IMR-90 (cell line): ENCODE measurements around the gene HOXD8. TPM values are rescaled to one million over a fixed set of nuclear protein-coding genes. Genes with fewer than 3 reads are reported as not detected.

Experiments used
- ATAC-seq: fragments of 200-7000 bp; cut with Tn5 transposase; 2 replicates; pipeline ENCODE4 v1.9.1; 2020; ENCODE audit warnings: low read depth, mild to moderate bottlenecking, moderate library complexity
- BruUV-seq: library from RNA; stranded (reverse); fragments of 400-500 nt; replicated peaks from 2 replicates; lab custom pipeline; 2021; lab: Mats Ljungman, UMichigan
- CTCF ChIA-PET: fragments of 300-600 bp; formaldehyde crosslinking; extraction: SDS; loops from one replicate; lab custom pipeline; 2021; ENCODE audit warnings: antibody characterized with exemption; lab: Yijun Ruan, JAX
- POLR2A ChIA-PET: fragments of 300-600 bp; sonication (Branson Sonifier 250); formaldehyde crosslinking; loops from one replicate; lab custom pipeline; 2022; ENCODE audit warnings: antibody characterized with exemption; ENCODE audit not compliant: unreplicated experiment; lab: Charles Lee
- DNase-seq: peaks from one replicate; pipeline ENCODE4 v3.0.0; 2013
- H2AFZ ChIP-seq: replicated peaks from 2 replicates; pipeline ENCODE3; 2013; ENCODE audit warnings: low read length, mild to moderate bottlenecking; ENCODE audit not compliant: poor library complexity
- H2AK5ac ChIP-seq: 2 replicates; pipeline ENCODE4 v1.6.1; 2013; ENCODE audit warnings: low read depth, low read length, inconsistent platforms
- H2AK9ac ChIP-seq: replicated peaks from 2 replicates; pipeline ENCODE3; 2013; ENCODE audit warnings: mild to moderate bottlenecking, low read depth, low read length, moderate library complexity; ENCODE audit not compliant: poor library complexity
- H2BK120ac ChIP-seq: 2 replicates; pipeline ENCODE4 v1.6.1; 2013; ENCODE audit warnings: low read depth, low read length, inconsistent platforms
- H2BK15ac ChIP-seq: 3 replicates; pipeline ENCODE4 v1.6.1; 2013; ENCODE audit warnings: low read depth, low read length, inconsistent platforms
- H2BK20ac ChIP-seq: 2 replicates; pipeline ENCODE4 v1.6.1; 2013; ENCODE audit warnings: low read depth, mild to moderate bottlenecking, inconsistent platforms, low read length, moderate library complexity
- H2BK5ac ChIP-seq: 2 replicates; pipeline ENCODE4 v1.6.1; 2013; ENCODE audit warnings: mild to moderate bottlenecking, low read depth, low read length, inconsistent platforms; ENCODE audit not compliant: poor library complexity, severe bottlenecking
- H3K14ac ChIP-seq: replicated peaks from 2 replicates; pipeline ENCODE4 v1.6.1; 2013; ENCODE audit warnings: low read depth, low read length, inconsistent platforms
- H3K18ac ChIP-seq: 2 replicates; pipeline ENCODE4 v1.6.1; 2013; ENCODE audit warnings: low read depth, low read length, control low read depth
- H3K23ac ChIP-seq: 2 replicates; pipeline ENCODE4 v1.6.1; 2013; ENCODE audit warnings: low read depth, low read length, inconsistent platforms
- H3K27ac ChIP-seq: 2 replicates; pipeline ENCODE4 v1.5.1; 2013; ENCODE audit warnings: mild to moderate bottlenecking, control low read depth, low read length; ENCODE audit not compliant: insufficient read depth
- H3K27me3 ChIP-seq: 2 replicates; pipeline ENCODE4 v1.6.1; 2013; ENCODE audit warnings: low read length; ENCODE audit not compliant: control insufficient read depth, insufficient read depth
- H3K36me3 ChIP-seq: 2 replicates; pipeline ENCODE4 v1.6.1; 2013; ENCODE audit warnings: low read length, mixed read lengths; ENCODE audit not compliant: control insufficient read depth, insufficient read depth
- H3K4ac ChIP-seq: 2 replicates; pipeline ENCODE4 v1.6.1; 2013; ENCODE audit warnings: low read depth, low read length, inconsistent platforms
- H3K4me1 ChIP-seq: 2 replicates; pipeline ENCODE4 v1.6.1; 2013; ENCODE audit warnings: low read length, mixed read lengths; ENCODE audit not compliant: control insufficient read depth, insufficient read depth
- H3K4me2 ChIP-seq: 2 replicates; pipeline ENCODE4 v1.6.1; 2013; ENCODE audit warnings: low read depth, mild to moderate bottlenecking, control low read depth, low read length, moderate library complexity
- H3K4me3 ChIP-seq: 2 replicates; pipeline ENCODE4 v1.5.1; 2013; ENCODE audit warnings: low read depth, mild to moderate bottlenecking, control low read depth, low read length, moderate library complexity; ENCODE audit not compliant: insufficient read depth
- H3K56ac ChIP-seq: 2 replicates; pipeline ENCODE4 v1.6.1; 2013; ENCODE audit warnings: low read length, inconsistent platforms; ENCODE audit not compliant: insufficient read depth; ENCODE audit errors: extremely low read depth
- H3K79me1 ChIP-seq, 2 experiments: 2 replicates each; pipeline ENCODE4 v1.6.1; 2013; ENCODE audit warnings: low read length in 2 of 2, inconsistent platforms in 1 of 2, low read depth in 1 of 2
- H3K9ac ChIP-seq: 2 replicates; pipeline ENCODE4 v1.6.1; 2013; ENCODE audit warnings: low read depth, low read length, control low read depth
- H3K9me1 ChIP-seq: 2 replicates; pipeline ENCODE4 v1.6.1; 2013; ENCODE audit warnings: low read length, inconsistent platforms; ENCODE audit not compliant: insufficient read depth
- H3K9me3 ChIP-seq: 2 replicates; pipeline ENCODE4 v1.6.1; 2013; ENCODE audit warnings: low read length; ENCODE audit not compliant: control insufficient read depth, insufficient read depth
- H4K20me1 ChIP-seq: 2 replicates; pipeline ENCODE4 v1.6.1; 2013; ENCODE audit warnings: low read length, inconsistent platforms; ENCODE audit not compliant: insufficient read depth
- H4K5ac ChIP-seq: 2 replicates; pipeline ENCODE4 v1.6.1; 2013; ENCODE audit warnings: mild to moderate bottlenecking, low read depth, low read length, control low read depth
- H4K8ac ChIP-seq, 2 experiments: 2 replicates each; pipeline ENCODE4 v1.6.1; 2013; ENCODE audit warnings: low read depth in 2 of 2, low read length in 2 of 2, control low read depth in 1 of 2, inconsistent platforms in 1 of 2
- H4K91ac ChIP-seq: 2 replicates; pipeline ENCODE4 v1.6.1; 2013; ENCODE audit warnings: low read depth, low read length, inconsistent platforms; ENCODE audit not compliant: insufficient read depth
- BHLHE40 ChIP-seq: fragments of 150-350 bp; IDR thresholded peaks from 2 replicates; pipeline ENCODE4 v1.6.1; 2016; ENCODE audit warnings: mild to moderate bottlenecking, low read depth, low read length
- MAZ ChIP-seq: IDR thresholded peaks from 2 replicates; pipeline ENCODE4 v1.6.1; 2012; ENCODE audit warnings: low read depth, mild to moderate bottlenecking, low read length, improper control_type of control experiment, moderate library complexity, borderline replicate concordance
- RCOR1 ChIP-seq: IDR thresholded peaks from 2 replicates; pipeline ENCODE4 v1.6.1; 2012; ENCODE audit warnings: mild to moderate bottlenecking, low read length, improper control_type of control experiment; ENCODE audit not compliant: insufficient replicate concordance
- WGBS, 2 experiments: methylation state at CpG; one replicate each; pipeline versions ENCODE4 v1.1.5 to v1.1.7; 2013; ENCODE audit warnings: missing lambda C conversion rate in 2 of 2; ENCODE audit not compliant: insufficient read length in 1 of 2; ENCODE audit errors: extremely low coverage in 2 of 2; 5-methylcytosine and 5-hydroxymethylcytosine counted together
- dilution Hi-C: fragments of 300-500 bp; cut with HindIII; formaldehyde crosslinking; loops from one replicate; pipeline ENCODE4 v1.14.3; 2018; ENCODE audit warnings: low sequenced_read_pairs; ENCODE audit not compliant: unreplicated experiment
- in situ Hi-C: fragments of 300-500 bp; cut with MboI; formaldehyde crosslinking; loops from 3 replicates; pipeline ENCODE4 v1.14.3; 2019; ENCODE audit warnings: low sequenced_read_pairs, inconsistent platforms, mixed read lengths
- intact Hi-C: fragments of 100-400 bp; cut with micrococcal nuclease; formaldehyde crosslinking; loops from 2 replicates; pipeline ENCODE4 v1.10.0; 2022
- polyA plus RNA-seq, 3 experiments: library from polyadenylated mRNA; depleted of rRNA; stranded (reverse); fragments of >200 nt; gene quantifications; 2 replicates each; pipeline ENCODE4 v1.2.3, GENCODE V29; 2012; ENCODE audit warnings: low replicate concordance in 1 of 3
- total RNA-seq: library from RNA; depleted of rRNA; stranded (reverse); fragments of >200 nt; gene quantifications from 2 replicates; pipeline ENCODE4 v1.2.3, GENCODE V29; 2012

HOXD8 gene
- total and polyA plus RNA-seq, 2 of the 4 experiments (the other 2 are of a cell fraction) = not detected

DNA sequence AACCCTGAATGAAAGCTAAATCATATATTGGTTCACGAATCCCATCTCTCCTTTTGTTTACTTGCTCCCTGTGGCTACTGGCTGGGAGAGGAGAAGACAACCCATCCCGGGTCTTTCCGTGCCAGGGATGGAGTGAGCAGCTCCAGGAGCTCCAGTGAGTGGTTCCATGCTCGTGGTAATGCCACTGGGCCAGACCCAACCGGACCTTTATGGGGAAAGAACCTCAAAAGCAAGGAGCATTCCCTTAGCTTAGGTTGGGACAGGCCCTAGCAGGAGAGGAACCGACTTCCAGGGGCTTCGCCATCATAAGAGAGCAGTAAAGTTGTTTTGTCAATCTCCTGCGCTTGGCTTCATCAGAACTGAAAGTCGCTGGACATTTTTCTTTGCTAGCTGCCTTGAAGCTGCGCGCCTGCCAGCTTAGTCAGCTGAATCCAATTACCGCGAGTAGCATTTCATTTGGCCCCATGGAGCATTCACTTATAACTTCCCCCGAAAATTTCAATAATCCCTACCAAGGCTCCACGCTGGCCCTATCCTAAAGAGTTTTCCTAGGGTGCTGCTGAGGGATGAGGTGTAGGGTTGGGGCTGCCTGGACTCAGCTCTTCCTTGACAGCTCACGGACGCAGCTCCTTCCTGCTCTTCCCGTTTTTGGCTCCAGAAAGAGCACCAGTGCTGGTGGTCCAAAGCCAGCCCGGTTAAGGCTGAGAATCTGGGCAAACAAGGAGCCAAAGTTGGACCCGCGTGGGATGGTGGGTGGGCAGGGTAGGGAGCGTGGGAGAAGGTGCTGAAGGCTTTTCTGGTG lies 32.5 kb downstream of the HOXD8 start:
- Histone ChIP-seq H2AFZ (no peak overlapping the region), H2AK9ac (no peak overlapping the region), H3K36me3 (no peaks in the 10 kb centered on the region), H3K4me1 (no peaks in the 10 kb centered on the region), H3K27me3 (peaks cover 91% of the 10 kb centered on the region), H3K9me1 (no peaks in the 10 kb centered on the region), H2BK120ac (no peak overlapping the region), H3K56ac (no peak overlapping the region), H3K14ac (no peak overlapping the region), H2BK15ac (no peak overlapping the region), H3K9me3 (peaks cover 18% of the 10 kb centered on the region), H4K20me1 (no peaks in the 10 kb centered on the region), H3K23ac (no peak overlapping the region), H3K18ac (no peak overlapping the region), H3K27ac (no peak overlapping the region), H3K79me1 (no peaks in the 10 kb centered on the region), H4K8ac (no peak overlapping the region), H2BK20ac (no peak overlapping the region), H3K4me2 (peak overlapping the region; percentile 59; the same call in 1 of the 2 replicates), H3K9ac (no peak overlapping the region), H2AK5ac (no peak overlapping the region), H3K4me3 (no peak overlapping the region), H4K91ac (no peak overlapping the region), H3K4ac (no peak overlapping the region), H4K5ac (no peak overlapping the region), H2BK5ac (no peak overlapping the region)
- POLR2A ChIA-PET = no interaction called here
- ATAC-seq = no peak
- dilution Hi-C loops = no loop called here
- no peak for TF ChIP-seq MAZ
- no peak for TF ChIP-seq RCOR1
- no peak for TF ChIP-seq BHLHE40
- WGBS, 2 experiments = 0% methylated on average over 7 of the region's 22 CpGs; no CpG with 5 or more reads in 1 of the 2 experiments
- BruUV-seq = no TSS peak
- DNase-seq = peak; percentile 12
- CTCF ChIA-PET = interaction anchor here (0.8 kb wide), 1 partner anchor 37 kb away, joined by 3 read pairs; no protein-coding TSS in a partner anchor
- intact Hi-C loops = no loop called here
- in situ Hi-C loops = no loop called here
